Activated CD8-positive, alpha-beta T cell treated with anti-CD3 and anti-CD28 coated beads for 36 hours (primary cell): ENCODE measurements around the gene LCE1A. TPM values are rescaled to one million over a fixed set of nuclear protein-coding genes. Genes with fewer than 3 reads are reported as not detected.

Source experiments
- ATAC-seq: fragments of 200-7000 bp; cut with Tn5 transposase; one replicate; pipeline ENCODE4 v1.10.0; 2021; ENCODE audit warnings: mild to moderate bottlenecking, moderate library complexity
- CTCF ChIA-PET: fragments of 350-600 bp; sonication (Branson Sonifier 250); formaldehyde crosslinking; loops from one replicate; lab custom pipeline; 2021; ENCODE audit warnings: antibody characterized with exemption; lab: Charles Lee
- POLR2A ChIA-PET: fragments of 350-600 bp; sonication (Branson Sonifier 250); formaldehyde crosslinking; loops from one replicate; lab custom pipeline; 2021; ENCODE audit warnings: antibody characterized with exemption; lab: Charles Lee
- DNase-seq: peaks from one replicate; pipeline ENCODE4 v3.0.0-alpha.2; 2020
- H3K27ac Mint-ChIP-seq: one replicate; pipeline ENCODE4 v1.8.0; 2021; ENCODE audit warnings: mild to moderate bottlenecking, mixed read lengths
- H3K27me3 Mint-ChIP-seq: one replicate; pipeline ENCODE4 v1.8.0; 2021; ENCODE audit warnings: mixed read lengths
- H3K36me3 Mint-ChIP-seq: one replicate; pipeline ENCODE4 v1.8.0; 2021; ENCODE audit warnings: low read depth, mixed read lengths
- H3K4me1 Mint-ChIP-seq: one replicate; pipeline ENCODE4 v1.8.0; 2021; ENCODE audit warnings: low read depth, mixed read lengths
- H3K4me3 Mint-ChIP-seq: one replicate; pipeline ENCODE4 v1.8.0; 2021; ENCODE audit warnings: mild to moderate bottlenecking, moderate library complexity, mixed read lengths
- H3K9me3 Mint-ChIP-seq: one replicate; pipeline ENCODE4 v1.8.0; 2021; ENCODE audit warnings: mixed read lengths
- CTCF ChIP-seq: fragments of 200-600 bp; IDR thresholded peaks from one replicate; pipeline ENCODE4 v1.8.0; 2022; ENCODE audit warnings: antibody characterized with exemption, mild to moderate bottlenecking
- intact Hi-C: fragments of 100-400 bp; cut with micrococcal nuclease; formaldehyde crosslinking; loops from one replicate; pipeline ENCODE4 v1.10.0; 2022
- total RNA-seq, 2 experiments: library from RNA; stranded (reverse); gene quantifications; one replicate each; pipeline ENCODE4 v1.2.3, GENCODE V29; 2021

Gene LCE1A, protein sequence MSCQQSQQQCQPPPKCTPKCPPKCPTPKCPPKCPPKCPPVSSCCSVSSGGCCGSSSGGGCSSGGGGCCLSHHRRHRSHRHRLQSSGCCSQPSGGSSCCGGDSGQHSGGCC
- total RNA-seq: not detected

DNA sequence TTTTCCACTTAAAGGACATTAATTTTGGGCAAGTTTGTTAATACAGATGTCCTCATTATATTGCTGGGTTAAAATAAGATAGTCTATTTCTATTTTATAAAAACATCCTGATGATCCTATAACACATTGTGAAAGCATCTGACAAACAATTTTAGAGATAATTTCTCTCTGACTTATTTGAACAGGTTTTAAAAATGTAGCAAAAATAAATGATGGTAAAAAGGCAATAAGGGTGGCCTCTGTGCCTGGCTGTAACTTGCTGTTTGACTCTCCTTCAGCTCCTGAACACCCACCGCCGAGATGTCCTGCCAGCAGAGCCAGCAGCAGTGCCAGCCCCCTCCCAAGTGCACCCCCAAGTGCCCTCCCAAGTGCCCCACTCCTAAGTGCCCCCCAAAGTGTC, at the start of gene LCE1A:
TSS of gene LCE1A (plus strand) at position 301 of the 400 bp plus-strand sequence. CDS start at position 301, 0 bp downstream.
- peaks cover 26% of the 10 kb centered on the region for H3K27me3 Mint-ChIP-seq

DNA sequence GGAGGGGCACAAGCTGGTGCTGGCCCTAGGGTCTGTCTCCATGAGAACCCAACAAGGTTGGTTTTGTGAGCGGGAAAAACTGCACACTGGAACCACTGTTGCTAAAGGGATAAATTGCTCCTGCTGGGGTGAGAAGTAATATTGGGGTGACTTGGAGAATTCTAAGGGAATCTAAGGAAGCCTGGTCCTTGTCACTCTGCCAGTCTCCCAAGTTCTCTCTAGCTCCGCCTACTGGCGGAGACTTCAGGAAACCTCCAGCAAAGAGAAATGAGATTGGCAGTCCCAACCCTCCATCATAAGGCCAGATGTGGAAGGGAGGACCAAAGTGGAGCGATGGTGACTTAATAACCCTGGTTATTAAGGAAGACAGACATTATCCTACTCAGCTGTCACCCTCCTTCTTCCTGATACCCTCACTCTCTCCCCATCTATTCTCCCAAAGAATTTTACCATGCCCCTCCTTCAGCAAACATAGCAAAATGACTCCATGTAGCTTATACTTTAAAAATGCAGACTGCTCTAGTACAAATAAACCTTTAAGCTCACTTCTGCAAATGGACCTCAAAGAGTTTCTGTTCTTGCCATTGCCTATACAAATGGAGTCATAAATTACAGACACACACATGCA, 49.6 kb upstream of the LCE1A start:
- Mint-ChIP-seq H3K9me3 (no peaks in the 10 kb centered on the region), H3K27me3 (peaks cover 5% of the 10 kb centered on the region), H3K4me3 (no peak overlapping the region), H3K4me1 (no peaks in the 10 kb centered on the region), H3K27ac (no peak overlapping the region), H3K36me3 (no peaks in the 10 kb centered on the region)
- POLR2A ChIA-PET: no interaction called here
- ATAC-seq (no peak), DNase-seq (peak; percentile 3)
- intact Hi-C loops: no loop called here
- CTCF ChIA-PET: no interaction called here
- TF ChIP-seq CTCF: no peak

More for the DNA sequence above, at the start of gene LCE1A:
- DNase-seq (no peak), ATAC-seq (no peak)
- H3K27ac Mint-ChIP-seq: no peak within 1 kb of the TSS
- ChIA-PET CTCF (no interaction called here), POLR2A (no interaction called here)
- no peak for TF ChIP-seq CTCF
- H3K4me3 Mint-ChIP-seq: no peak within 1 kb of the TSS
- H3K4me1 Mint-ChIP-seq: no peaks in the 10 kb centered on the region
- H3K9me3 Mint-ChIP-seq: no peaks in the 10 kb centered on the region
- no peaks in the 10 kb centered on the region for H3K36me3 Mint-ChIP-seq
- intact Hi-C loops: no loop called here

DNA sequence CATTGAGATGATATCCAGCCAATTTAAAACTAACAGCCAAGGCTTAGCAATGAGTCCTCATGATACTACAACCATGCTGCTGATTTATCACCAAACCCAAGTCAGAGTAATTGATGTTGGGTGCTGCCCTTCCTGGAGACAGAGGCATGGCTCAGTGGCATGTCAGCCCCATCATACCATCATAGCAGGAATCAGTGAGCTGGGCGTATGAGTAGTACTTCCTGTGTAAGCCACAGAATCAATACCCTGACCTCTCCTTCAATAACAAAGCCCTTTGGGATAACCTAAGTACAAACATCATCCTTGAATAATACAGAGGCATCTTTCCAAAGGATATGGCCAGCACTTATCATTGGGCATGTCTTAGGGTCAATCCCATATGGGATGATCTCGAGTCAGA, 44.2 kb upstream of the LCE1A start:
- no peak for ATAC-seq
- intact Hi-C loops: no loop called here
- no peak overlapping the region for H3K4me3 Mint-ChIP-seq
- H3K27me3 Mint-ChIP-seq: peaks cover 14% of the 10 kb centered on the region
- H3K36me3 Mint-ChIP-seq: no peaks in the 10 kb centered on the region
- no peaks in the 10 kb centered on the region for H3K4me1 Mint-ChIP-seq
- POLR2A ChIA-PET: no interaction called here
- TF ChIP-seq CTCF: no peak
- no peaks in the 10 kb centered on the region for H3K9me3 Mint-ChIP-seq
- DNase-seq: no peak
- CTCF ChIA-PET: no interaction called here
- no peak overlapping the region for H3K27ac Mint-ChIP-seq

- intact Hi-C loops: no loop called here
- TF ChIP-seq CTCF: no peak
- Mint-ChIP-seq H3K9me3 (no peaks in the 10 kb centered on the region), H3K36me3 (no peaks in the 10 kb centered on the region), H3K27me3 (peaks cover 12% of the 10 kb centered on the region), H3K4me1 (no peaks in the 10 kb centered on the region), H3K27ac (no peak within 1 kb of the TSS), H3K4me3 (no peak within 1 kb of the TSS)
- CTCF ChIA-PET: no interaction called here
- DNase-seq (no peak), ATAC-seq (no peak)
- POLR2A ChIA-PET: no interaction called here
Observed at GRCh38 chr1:152786077-152786476, 41.2 kb upstream of the LCE1A start, which contains the start of gene LCE1E. Gene LCE1E, plus strand, starts transcription at chr1:152786257. Its CDS starts 1,043 bp downstream, at chr1:152787300.

DNA sequence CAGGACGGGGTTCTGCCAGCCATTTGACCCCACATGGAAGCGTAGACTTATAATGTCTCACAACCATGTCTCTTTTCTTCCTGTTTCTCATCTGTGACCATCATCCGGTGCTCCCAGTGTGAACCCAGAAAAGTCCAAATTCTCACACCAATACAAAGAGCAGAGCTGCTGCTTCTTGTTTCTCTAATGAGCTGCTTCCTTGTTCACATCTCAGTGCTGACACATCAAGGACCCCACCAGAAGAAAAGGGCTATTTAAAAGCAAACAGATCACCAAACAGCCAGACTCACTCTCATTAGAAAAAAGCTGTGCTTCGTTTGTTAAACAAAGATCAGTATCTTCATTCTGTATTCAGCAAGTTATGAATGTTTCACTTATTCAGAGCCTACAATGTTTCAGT, 31.6 kb upstream of the LCE1A start:
- Mint-ChIP-seq H3K27ac (no peak overlapping the region), H3K4me3 (no peak overlapping the region), H3K9me3 (no peaks in the 10 kb centered on the region), H3K27me3 (peaks cover 6% of the 10 kb centered on the region), H3K36me3 (no peaks in the 10 kb centered on the region), H3K4me1 (no peaks in the 10 kb centered on the region)
- ATAC-seq: no peak
- intact Hi-C loops: no loop called here
- TF ChIP-seq CTCF: no peak
- no peak for DNase-seq
- ChIA-PET CTCF (no interaction called here), POLR2A (no interaction called here)
